GM18951 (cell line): Measurements from ENCODE around the gene ACER3.
"Not testable (repeated sequence)": the region's sequence is repeated elsewhere in the genome, so short reads cannot be mapped to it uniquely, and the experiment has no call there.

Experiments used
- POLR2A ChIP-seq: IDR thresholded peaks from 4 replicates; pipeline ENCODE4 v1.6.1; 2011; ENCODE audit warnings: mild to moderate bottlenecking; ENCODE audit not compliant: insufficient read length, insufficient read depth; ENCODE audit errors: extremely low read depth
- in situ Hi-C: fragments of 300-500 bp; cut with MboI; formaldehyde crosslinking; loops from one replicate; pipeline ENCODE4 v1.12.0; 2022; ENCODE audit warnings: low sequenced_read_pairs, mixed read lengths, inconsistent platforms; ENCODE audit not compliant: unreplicated experiment

Gene ACER3

GRCh38 chr11:76844511-76844910, 16.2 kb upstream of the ACER3 start:
- in situ Hi-C loops, result no loop called here
- TF ChIP-seq POLR2A, result no peak

DNA sequence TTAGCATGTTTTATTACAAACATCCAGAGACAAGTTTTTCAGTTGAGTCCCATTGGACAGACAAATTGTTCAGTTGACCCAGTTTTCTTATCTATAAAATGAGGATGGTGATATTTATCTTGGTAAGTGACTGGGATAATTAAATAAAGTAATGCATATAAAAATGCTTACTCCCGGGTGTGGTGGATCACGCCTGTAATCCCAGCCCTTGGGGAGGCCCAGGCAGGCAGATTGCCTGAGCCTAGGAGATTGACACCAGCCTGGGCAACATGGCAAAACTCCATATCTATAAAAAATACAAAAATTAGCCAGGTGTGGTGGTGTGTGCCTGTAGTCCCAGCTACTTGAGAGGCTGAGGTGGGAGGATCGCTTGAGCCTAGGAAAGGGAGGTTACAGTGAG, 15.6 kb upstream of the ACER3 start:
- in situ Hi-C loops, result no loop called here
- TF ChIP-seq POLR2A, result no peak

- in situ Hi-C loops, result no loop called here
- TF ChIP-seq POLR2A, result no peak
Observed at GRCh38 chr11:76846441-76846840, 14.3 kb upstream of the ACER3 start.

DNA sequence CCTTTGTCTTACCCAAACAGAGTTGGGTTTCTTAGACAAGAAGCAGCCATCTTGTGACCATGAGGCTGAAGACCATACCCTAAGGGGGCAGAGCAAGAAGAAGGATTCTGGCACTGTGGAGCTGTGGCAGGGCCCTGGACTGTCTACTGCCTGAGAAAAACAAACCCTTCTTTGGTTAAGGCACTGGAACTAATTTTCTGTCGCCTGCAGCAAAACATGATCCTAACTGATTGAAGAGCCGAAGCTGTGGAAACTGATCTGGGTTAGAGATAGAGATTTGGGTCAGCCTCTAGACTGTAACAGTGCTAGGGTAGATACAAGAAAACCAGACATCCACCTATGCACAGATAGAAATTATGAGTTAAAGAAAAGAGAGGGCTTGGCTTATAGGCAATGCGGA, 11.3 kb upstream of the ACER3 start:
- TF ChIP-seq POLR2A, result no peak
- in situ Hi-C loops, result no loop called here

- no peak for TF ChIP-seq POLR2A
- in situ Hi-C loops, result no loop called here
Observed at GRCh38 chr11:76850130-76850529, 10.6 kb upstream of the ACER3 start.

GRCh38 chr11:76850815-76851214, 9.9 kb upstream of the ACER3 start:
- in situ Hi-C loops, result no loop called here
- TF ChIP-seq POLR2A, result no peak

DNA sequence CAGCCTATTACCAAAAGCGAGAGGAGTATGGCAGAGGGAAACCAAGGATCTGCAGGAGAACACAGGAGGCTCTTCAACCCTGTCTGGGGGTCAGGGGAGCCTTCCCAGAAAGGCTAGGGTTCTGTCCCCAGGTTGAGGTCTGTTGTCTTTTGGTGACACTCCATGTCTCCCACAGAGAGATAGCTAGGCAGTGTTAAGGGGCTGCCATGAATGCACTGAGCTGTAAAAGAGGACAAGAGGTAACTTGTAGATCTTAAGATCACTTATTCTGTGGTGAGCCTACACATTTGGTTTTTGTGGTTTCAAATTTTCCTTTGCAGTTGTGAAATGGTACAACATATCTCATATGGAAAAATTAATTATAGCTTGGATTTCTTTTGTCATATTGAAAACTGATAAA, 6.0 kb upstream of the ACER3 start:
- in situ Hi-C loops, result no loop called here
- no peak for TF ChIP-seq POLR2A

DNA sequence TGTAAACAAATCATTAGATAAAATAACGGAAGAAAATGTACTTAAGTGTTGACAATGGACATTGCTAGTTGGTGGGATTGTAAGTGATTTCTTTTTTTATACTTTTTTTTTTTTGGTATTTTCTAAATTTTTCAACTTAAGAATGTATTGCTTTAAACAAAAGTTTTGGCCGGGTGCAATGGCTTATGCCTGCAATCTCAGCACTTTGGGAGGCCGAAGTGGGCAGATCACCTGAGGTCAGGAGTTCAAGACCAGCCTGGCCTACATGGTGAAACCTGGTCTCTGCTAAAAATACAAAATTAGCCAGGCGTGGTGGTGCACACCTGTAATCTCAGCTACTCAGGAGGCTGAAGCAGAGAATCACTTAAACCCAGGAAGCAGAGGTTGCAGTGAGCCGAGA, 5.0 kb upstream of the ACER3 start:
- in situ Hi-C loops, result not testable (repeated sequence)

DNA sequence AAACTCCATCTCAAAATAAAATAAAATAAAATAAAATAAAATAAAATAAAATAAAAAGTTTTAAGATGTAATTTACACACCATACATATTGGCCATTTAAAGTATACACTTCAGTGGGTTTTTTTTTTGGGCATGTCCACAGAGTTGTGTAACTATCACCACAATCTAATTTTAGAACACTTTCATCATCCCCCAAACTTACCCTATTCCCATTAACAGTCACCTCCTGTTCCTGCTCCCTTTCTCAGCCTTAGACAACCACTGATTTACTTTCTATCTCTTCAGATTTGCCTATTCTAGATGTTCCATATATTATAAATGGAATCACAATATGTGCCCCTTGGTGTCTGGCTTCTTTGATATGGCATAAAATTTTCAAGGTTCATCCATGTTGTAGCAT, 4.6 kb upstream of the ACER3 start:
- no peak for TF ChIP-seq POLR2A
- in situ Hi-C loops, result no loop called here

GRCh38 chr11:76856571-76856970, 4.1 kb upstream of the ACER3 start:
- in situ Hi-C loops, result no loop called here
- no peak for TF ChIP-seq POLR2A

GRCh38 chr11:76857781-76858410, 2.8 kb upstream of the ACER3 start:
- in situ Hi-C loops, result no loop called here
- no peak for TF ChIP-seq POLR2A

- TF ChIP-seq POLR2A, result no peak
- in situ Hi-C loops, result no loop called here
Observed at GRCh38 chr11:76859708-76860227, 950 bp upstream of the ACER3 start.

GRCh38 chr11:76861490-76861953, 804 bp downstream of the ACER3 start:
- TF ChIP-seq POLR2A, result no peak
- in situ Hi-C loops, result no loop called here

GRCh38 chr11:76862794-76863193, 2.1 kb downstream of the ACER3 start:
- in situ Hi-C loops, result not testable (repeated sequence)
